Measurements from ENCODE around the gene CYB5D1. TPM values are rescaled to one million over a fixed set of nuclear protein-coding genes. Genes with fewer than 3 reads are reported as not detected.
A peak's percentile ranks its signal among the peaks of the same experiment; 100 is the strongest.

CYB5D1 gene
- total and polyA plus RNA-seq, 2 of the 8 experiments (the other 6 are each of a cell fraction or from before 2014, with no cell fraction given) = 11.0 to 18.0 TPM

DNA sequence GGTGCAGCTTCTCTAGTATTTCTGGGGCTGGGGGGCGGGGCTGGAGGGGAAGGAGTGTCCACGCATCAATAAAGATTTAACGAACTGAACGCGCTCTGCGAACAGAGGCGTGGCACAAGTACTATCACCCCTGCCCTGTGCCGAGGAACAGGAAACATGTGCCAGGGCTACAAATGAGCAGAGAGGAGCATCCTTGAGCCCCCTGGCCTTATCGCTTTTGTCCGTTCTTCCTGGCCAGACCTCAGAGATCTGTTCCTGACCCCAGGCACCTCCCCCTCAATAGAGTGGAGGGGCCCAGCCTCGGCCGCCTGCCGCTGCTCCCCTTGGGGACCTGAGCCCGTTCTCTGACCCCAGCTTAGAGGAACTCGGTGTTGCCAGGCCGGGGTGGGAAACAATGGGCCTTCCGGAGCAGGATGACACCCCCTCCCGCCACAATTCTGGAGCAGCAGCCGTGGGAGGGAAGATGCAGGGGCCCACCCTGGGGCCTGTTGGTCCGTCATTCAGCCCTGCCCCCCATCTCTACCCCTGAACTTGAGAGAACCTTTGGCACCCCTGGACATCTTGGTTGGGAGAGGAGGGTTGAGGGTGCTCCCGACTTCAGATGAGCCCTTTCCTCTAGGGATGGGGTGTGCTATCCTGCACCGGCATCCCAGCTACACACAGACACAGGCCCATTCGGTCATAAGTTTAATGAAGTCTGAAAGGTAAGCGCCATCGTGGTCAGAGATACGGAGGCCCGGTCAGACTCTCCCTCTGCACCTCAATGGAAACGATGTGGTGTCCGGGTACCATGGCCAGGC, 1.6 kb upstream of the CYB5D1 start:
- Histone ChIP-seq H3K4me3 (ENCODE audit: extremely low read depth in 1 of 4, insufficient read depth in 2 of 4, low read depth in 3 of 4, low read length in 4 of 4) (peak overlapping the region; percentile 70 to 86 (median 80); a peak in 7 of 8 replicates), H3K14ac (ENCODE audit: insufficient read length) (no peak overlapping the region), H3K4me1 (replicated peaks in 1 of 4; ENCODE audit: control insufficient read depth in 3 of 4, insufficient read depth in 4 of 4, low read length in 3 of 4) (peaks cover 0 to 34% (median 29%) of the 10 kb centered on the region in 4 experiments; a peak in 6 of 7 replicates), H3K18ac (ENCODE audit: extremely low read depth, low read length) (no peak overlapping the region; the same call in 1 of the 2 replicates), H3K27me3 (replicated peaks in 1 of 4; ENCODE audit: control insufficient read depth in 3 of 4, extremely low read depth in 1 of 4, insufficient read depth in 3 of 4, low read length in 3 of 4) (peaks cover 32 to 53% (median 48%) of the 10 kb centered on the region in 4 experiments), H4K20me1 (replicated peaks in 1 of 2; ENCODE audit: control insufficient read depth in 1 of 2, insufficient read depth in 2 of 2, low read length in 2 of 2) (peaks cover 0 to 19% of the 10 kb centered on the region in 2 experiments), H3K4ac (replicated peaks; ENCODE audit: insufficient read length, low read depth, low read length) (peak overlapping the region; percentile 19), H3K79me2 (ENCODE audit: control insufficient read depth in 1 of 2, insufficient read depth in 2 of 2, low read length in 2 of 2) (peaks cover 0 to 5% of the 10 kb centered on the region in 2 experiments; a peak in 1 of 4 replicates), H4K8ac (ENCODE audit: extremely low read depth, insufficient read depth, low read length) (peak overlapping the region; percentile 28), H3K27ac (ENCODE audit: low read depth, low read length) (no peak overlapping the region), H3K23ac (ENCODE audit: insufficient read length) (no peak overlapping the region), H2BK5ac (ENCODE audit: low read depth, low read length) (no peak overlapping the region), H4K5ac (ENCODE audit: insufficient read length, low read depth, low read length) (no peak overlapping the region), H2BK12ac (ENCODE audit: low read depth, low read length) (0 out of 2 replicates have a peak overlapping the region, but pooled peaks have one; percentile 92), H2BK20ac (ENCODE audit: low read length) (no peak overlapping the region), H2AFZ (ENCODE audit: low read length) (0 out of 2 replicates have a peak overlapping the region, but pooled peaks have one; percentile 36), H3K4me2 (ENCODE audit: insufficient read depth in 1 of 2, low read depth in 2 of 2, low read length in 2 of 2) (peak overlapping the region; percentile 74 to 97), H2AK5ac (ENCODE audit: low read depth, low read length) (peak overlapping the region; percentile 69; the same call in 1 of the 2 replicates), H3K9me3 (ENCODE audit: insufficient read depth in 2 of 2, low read depth in 1 of 2, low read length in 1 of 2) (no peaks in the 10 kb centered on the region), H2BK15ac (ENCODE audit: low read length) (no peak overlapping the region), H4K91ac (replicated peaks; ENCODE audit: insufficient read length, low read length) (no peak overlapping the region), H2BK120ac (replicated peaks; ENCODE audit: low read depth, low read length) (no peak overlapping the region), H3K9ac (replicated peaks in 1 of 4; ENCODE audit: extremely low read depth in 1 of 4, low read depth in 3 of 4, low read length in 3 of 4) (peak overlapping the region in 2 of 4 experiments; percentile 93 to 95; a peak in 5 of 7 replicates), H3K23me2 (ENCODE audit: low read depth, low read length) (peaks cover 24% of the 10 kb centered on the region), H3K56ac (replicated peaks; ENCODE audit: insufficient read length, low read depth, low read length) (no peak overlapping the region), H3K36me3 (ENCODE audit: control insufficient read depth in 2 of 4, insufficient read depth in 4 of 4, low read length in 3 of 4) (peaks cover 0 to 4% (median 0%) of the 10 kb centered on the region in 4 experiments; a peak in 1 of 8 replicates), H3K79me1 (ENCODE audit: low read depth, low read length) (no peaks in the 10 kb centered on the region)
- TF ChIP-seq SUZ12 (IDR thresholded peaks at IDR 0.05; ENCODE audit: low read length) = no peak
- peak; percentile 24 for TF ChIP-seq SAP30 (IDR thresholded peaks at IDR 0.05; ENCODE audit: insufficient read depth, insufficient replicate concordance, low read length)
- no peak for TF ChIP-seq TAF1 (IDR thresholded peaks at IDR 0.05; ENCODE audit: low read depth, low read length)
- TF ChIP-seq RAD21 (IDR thresholded peaks at IDR 0.05 in 1 of 2, conservative IDR thresholded peaks at IDR 0.05 in 1 of 2; ENCODE audit: low read depth in 2 of 2, low read length in 2 of 2) = no peak
- no peak for TF ChIP-seq CHD1 (IDR thresholded peaks at IDR 0.05; ENCODE audit: low read depth, low read length)
- TF ChIP-seq POLR2A (IDR thresholded peaks at IDR 0.05; ENCODE audit: control extremely low read depth in 1 of 2, low read depth in 2 of 2, low read length in 2 of 2) = no peak
- FAIRE-seq = no peak
- WGBS, 2 experiments (ENCODE audit: extremely low coverage in 1 of 2, insufficient coverage in 1 of 2, insufficient read length in 1 of 2, insufficient replicate concordance in 2 of 2, low coverage in 1 of 2, low lambda C conversion rate in 2 of 2, missing lambda C conversion rate in 1 of 2) = 10% methylated on average over 28 of the region's 29 CpGs; no CpG with 5 or more reads in 1 of the 2 experiments
- ChIA-PET POLR2A (ENCODE audit: partially characterized antibody) (interaction anchor here (0.7 to 3.1 kb wide), 11 partner anchors 11 to 170 kb away, joined by 3 to 34 read pairs (median 5); partner anchors contain the start of genes CNTROB, KDM6B and TRAPPC1), CTCF (ENCODE audit: partially characterized antibody) (interaction anchor here (0.5 to 2.7 kb wide), 9 partner anchors 11 to 214 kb away, joined by 3 to 7 read pairs (median 5); no protein-coding TSS in a partner anchor)
- DNase-seq (ENCODE audit: low read depth in 1 of 2, low spot score in 2 of 2) = peak in 1 of 2 experiments; percentile 52

All from H1 (cell line).